ENCODE data around the gene OPRM1.
A peak's percentile ranks its signal among the peaks of the same experiment; 100 is the strongest.
"Not testable (repeated sequence)": the region's sequence is repeated elsewhere in the genome, so short reads cannot be mapped to it uniquely, and the experiment has no call there.

OPRM1 gene

GRCh38 chr6:154156135-154156896 is 117.3 kb downstream of the OPRM1 start:
- DNase-seq: peak; percentile 20

- no peak for DNase-seq
Measured at GRCh38 chr6:154157082-154157481, 118.0 kb downstream of the OPRM1 start.

- no peak for DNase-seq
Measured at GRCh38 chr6:154157706-154158105, 118.7 kb downstream of the OPRM1 start.

GRCh38 chr6:154159126-154159525 is 120.1 kb downstream of the OPRM1 start:
- no peak for DNase-seq

- no peak for DNase-seq
Measured at GRCh38 chr6:154161689-154162088, 122.6 kb downstream of the OPRM1 start.

- peak; percentile 22 for DNase-seq
Measured at GRCh38 chr6:154164397-154164796, 125.4 kb downstream of the OPRM1 start.

GRCh38 chr6:154165478-154165877 is 126.4 kb downstream of the OPRM1 start:
- DNase-seq: no peak

- DNase-seq: no peak
Measured at GRCh38 chr6:154166140-154166539, 127.1 kb downstream of the OPRM1 start.

GRCh38 chr6:154167126-154167525 is 128.1 kb downstream of the OPRM1 start:
- no peak for DNase-seq

- no peak for DNase-seq
Measured at GRCh38 chr6:154169193-154169847, 130.3 kb downstream of the OPRM1 start.

- DNase-seq: no peak
Measured at GRCh38 chr6:154170106-154170505, 131.1 kb downstream of the OPRM1 start.

- not testable (repeated sequence) for DNase-seq
Measured at GRCh38 chr6:154172393-154172792, 133.4 kb downstream of the OPRM1 start.

- DNase-seq: no peak
Measured at GRCh38 chr6:154179434-154179833, 140.4 kb downstream of the OPRM1 start.

- no peak for DNase-seq
Measured at GRCh38 chr6:154187203-154187602, 148.2 kb downstream of the OPRM1 start.

GRCh38 chr6:154187714-154188113 is 148.7 kb downstream of the OPRM1 start:
- no peak for DNase-seq

- DNase-seq: no peak
Measured at GRCh38 chr6:154196333-154196885, 157.4 kb downstream of the OPRM1 start.

- DNase-seq: peak; percentile 11
Measured at GRCh38 chr6:154197196-154197860, 158.3 kb downstream of the OPRM1 start.

- DNase-seq: not testable (repeated sequence)
Measured at GRCh38 chr6:154201688-154202087, 162.6 kb downstream of the OPRM1 start.

GRCh38 chr6:154202339-154202738 is 163.3 kb downstream of the OPRM1 start:
- DNase-seq: no peak

- DNase-seq: no peak
Measured at GRCh38 chr6:154202958-154203357, 163.9 kb downstream of the OPRM1 start.

GRCh38 chr6:154206141-154206540 is 167.1 kb downstream of the OPRM1 start:
- DNase-seq: no peak

GRCh38 chr6:154206996-154207395 is 168.0 kb downstream of the OPRM1 start:
- no peak for DNase-seq

GRCh38 chr6:154209555-154209954 is 170.5 kb downstream of the OPRM1 start:
- DNase-seq: no peak

- no peak for DNase-seq
Measured at GRCh38 chr6:154210678-154211077, 171.6 kb downstream of the OPRM1 start.

Data from HCEC 1CT (cell line).